Sigmoid colon (tissue), 4 donors: ENCODE results near the gene APAF1.

Source experiments
- CTCF ChIP-seq, 4 experiments: fragments of 450-650 bp in 3 of 4; fragments of 200-600 bp in 1 of 4; IDR thresholded peaks; one replicate each; pipeline ENCODE4 v1.5.1; 2016 to 2019; ENCODE audit warnings: antibody characterized with exemption in 4 of 4, mild to moderate bottlenecking in 3 of 4, moderate library complexity in 2 of 4
- EP300 ChIP-seq, 4 donors: sonication (generic); formaldehyde crosslinking; IDR thresholded peaks; one replicate each; pipeline ENCODE4 v1.6.1; 2017; ENCODE audit warnings: antibody characterized with exemption in 4 of 4
- POLR2A ChIP-seq, 2 donors: fragments of 450-650 bp; IDR thresholded peaks; one replicate each; pipeline ENCODE4 v1.6.1; 2016; ENCODE audit warnings: antibody characterized with exemption in 2 of 2, mild to moderate bottlenecking in 2 of 2, moderate library complexity in 2 of 2
- POLR2AphosphoS5 ChIP-seq, 4 donors: sonication (generic); formaldehyde crosslinking; IDR thresholded peaks; one replicate each; pipeline ENCODE4 v1.6.1; 2017; ENCODE audit warnings: antibody characterized with exemption in 4 of 4

- TF ChIP-seq CTCF (IDR thresholded peaks at IDR 0.05) (no peak), EP300 (IDR thresholded peaks at IDR 0.05) (no peak), POLR2A (IDR thresholded peaks at IDR 0.05) (no peak), POLR2AphosphoS5 (IDR thresholded peaks at IDR 0.05) (no peak)
Observed at GRCh38 chr12:98612696-98613334, 32.3 kb upstream of the APAF1 start.
